IPS-11a (cell line): ENCODE data around the gene MYBPC2.
"Not testable (repeated sequence)": the region's sequence is repeated elsewhere in the genome, so short reads cannot be mapped to it uniquely, and the experiment has no call there.

ENCODE experiments used
- H3K4me3 ChIP-seq: one replicate; pipeline ENCODE4 v1.5.1; 2013; ENCODE audit warnings: low read depth, low read length, control low read depth

The MYBPC2 gene

GRCh38 chr19:50432221-50433028 lies at the start of gene MYBPC2:
MYBPC2 (plus strand) TSS chr19:50432892; CDS start chr19:50432954, 62 bp downstream.
- peak within 1 kb of the TSS; percentile 58 for H3K4me3 ChIP-seq

- peak overlapping the region; percentile 43 for H3K4me3 ChIP-seq
Measured at GRCh38 chr19:50383001-50383851, 49.5 kb upstream of the MYBPC2 start.

- peak within 1 kb of the TSS; percentile 79 for H3K4me3 ChIP-seq
Measured at GRCh38 chr19:50383852-50384684, 48.6 kb upstream of the MYBPC2 start, which contains the start of gene POLD1. POLD1 (plus strand) TSS chr19:50384347; CDS start chr19:50398852, 14,505 bp downstream.

DNA sequence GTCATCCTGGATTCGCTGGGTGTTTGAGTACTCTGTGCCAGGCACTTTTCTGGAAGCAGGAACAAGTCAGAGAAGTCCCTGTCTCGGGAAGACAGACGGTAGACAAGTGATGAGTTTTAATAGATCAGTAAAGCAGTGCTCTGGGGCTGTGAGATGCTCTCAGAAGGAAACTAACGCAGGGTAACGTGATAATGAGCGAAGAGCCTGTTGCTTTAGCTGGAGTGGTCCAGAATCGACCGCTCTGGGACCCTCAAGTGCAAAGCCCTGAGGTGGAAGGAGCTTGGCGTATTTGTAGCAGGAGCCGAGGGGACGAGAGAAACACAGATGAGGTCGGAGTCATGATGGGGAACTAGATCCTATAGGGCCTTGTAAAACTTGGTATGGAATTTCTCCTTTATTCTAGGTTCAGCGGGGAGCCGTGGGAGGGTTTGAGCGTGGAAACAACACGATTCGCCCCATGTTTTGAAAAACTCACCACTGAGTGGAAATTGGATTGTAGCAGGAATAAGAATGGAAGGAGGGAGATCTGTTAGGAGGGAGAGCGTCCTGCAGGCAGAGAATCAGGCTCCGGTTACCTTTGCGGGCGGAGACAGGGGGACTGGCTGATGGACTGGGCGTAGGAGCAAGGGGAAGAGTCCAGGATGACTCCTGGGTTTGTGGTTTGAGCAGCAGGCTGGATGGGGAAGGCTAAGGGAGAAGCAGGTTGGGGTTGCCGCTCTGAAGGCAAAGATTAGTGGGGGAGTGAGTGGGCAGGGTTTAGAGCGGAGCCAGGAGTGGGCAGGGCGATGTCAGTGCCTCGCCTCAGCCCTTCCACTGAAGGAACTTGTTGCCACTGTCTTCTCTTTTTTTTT lies 47.8 kb upstream of the MYBPC2 start:
- H3K4me3 ChIP-seq, result peak overlapping the region; percentile 79

DNA sequence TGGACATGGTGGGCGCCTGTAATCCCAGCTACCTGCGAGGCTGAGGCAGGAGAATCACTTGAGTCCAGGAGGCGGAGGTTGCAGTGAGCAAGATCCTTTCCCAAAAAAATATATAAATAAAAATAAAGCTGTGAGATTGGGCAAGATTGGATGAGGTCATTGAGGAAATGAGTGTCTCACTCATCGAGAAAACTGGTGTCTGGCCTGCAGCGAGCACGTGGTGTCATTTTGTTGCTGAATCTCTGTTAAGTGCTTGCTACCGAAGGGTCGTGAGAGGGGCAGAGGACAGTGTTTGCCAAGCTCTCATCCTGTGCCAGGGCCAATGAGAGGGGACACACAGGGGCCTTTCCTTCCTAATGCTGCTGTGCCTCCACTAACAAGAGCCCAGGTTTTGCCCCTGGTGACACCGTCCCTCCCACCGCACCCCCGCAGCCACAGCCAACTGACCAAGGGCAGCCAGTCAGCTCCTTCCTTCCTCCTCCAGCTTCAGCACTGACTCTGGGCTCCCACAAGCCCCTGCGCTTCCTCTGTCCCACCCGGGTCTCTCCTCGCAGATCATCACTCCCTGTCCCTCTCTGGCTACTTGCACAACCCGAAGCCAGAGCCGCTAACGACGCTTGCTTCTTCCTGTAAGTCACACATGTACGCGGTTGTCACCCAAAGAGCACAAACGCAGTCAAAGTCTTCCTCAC lies 45.4 kb upstream of the MYBPC2 start:
- H3K4me3 ChIP-seq, result no peak overlapping the region

DNA sequence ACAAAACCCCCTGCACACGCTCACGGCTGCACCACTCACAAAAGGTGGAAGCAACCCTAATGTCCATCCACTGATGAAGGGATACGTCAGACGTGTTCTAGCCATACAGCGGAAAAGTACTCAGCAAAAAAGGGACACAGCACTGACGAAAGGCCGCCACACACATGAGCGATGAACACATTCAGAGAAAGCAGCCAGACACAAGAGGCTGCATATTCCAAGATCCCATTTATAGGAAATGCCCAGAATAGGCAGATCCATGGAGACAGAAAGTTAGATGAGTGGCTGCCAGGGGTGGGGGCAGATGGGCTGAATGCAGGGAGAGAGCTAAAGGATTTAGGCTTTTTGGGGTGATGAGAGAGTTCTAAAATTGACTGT lies 44.8 kb upstream of the MYBPC2 start:
- H3K4me3 ChIP-seq, result no peak overlapping the region

DNA sequence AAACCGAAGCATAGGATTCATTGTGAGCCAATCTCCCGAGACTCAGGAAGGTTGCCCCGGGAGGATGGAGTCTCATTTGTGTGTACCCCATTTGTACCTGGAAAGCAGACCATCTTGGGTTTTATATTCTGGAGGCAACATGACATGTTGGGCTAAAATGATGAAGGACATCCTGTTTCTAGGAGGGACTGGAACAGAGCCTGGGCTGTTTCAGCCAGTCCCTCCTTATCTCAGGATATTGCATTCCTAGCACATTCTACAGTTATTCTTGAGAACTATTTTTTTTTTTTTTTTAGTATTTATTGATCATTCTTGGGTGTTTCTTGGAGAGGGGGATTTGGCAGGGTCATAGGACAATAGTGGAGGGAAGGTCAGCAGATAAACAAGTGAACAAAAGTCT lies 42.4 kb upstream of the MYBPC2 start:
- H3K4me3 ChIP-seq, result not testable (repeated sequence)

DNA sequence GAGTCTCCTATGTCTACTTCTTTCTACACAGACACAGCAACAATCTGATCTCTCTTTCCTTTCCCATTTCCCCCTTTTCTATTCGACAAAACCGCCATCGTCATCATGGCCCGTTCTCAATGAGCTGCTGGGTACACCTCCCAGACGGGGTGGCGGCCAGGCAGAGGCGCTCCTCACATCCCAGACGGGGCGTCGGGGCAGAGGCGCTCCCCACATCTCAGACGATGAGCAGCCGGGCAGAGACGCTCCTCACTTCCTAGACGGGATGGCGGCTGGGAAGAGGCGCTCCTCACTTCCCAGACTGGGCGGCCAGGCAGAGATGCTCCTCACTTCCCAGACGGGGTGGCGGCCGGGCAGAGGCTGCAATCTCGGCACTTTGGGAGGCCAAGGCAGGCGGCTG lies 41.7 kb upstream of the MYBPC2 start:
- not testable (repeated sequence) for H3K4me3 ChIP-seq

DNA sequence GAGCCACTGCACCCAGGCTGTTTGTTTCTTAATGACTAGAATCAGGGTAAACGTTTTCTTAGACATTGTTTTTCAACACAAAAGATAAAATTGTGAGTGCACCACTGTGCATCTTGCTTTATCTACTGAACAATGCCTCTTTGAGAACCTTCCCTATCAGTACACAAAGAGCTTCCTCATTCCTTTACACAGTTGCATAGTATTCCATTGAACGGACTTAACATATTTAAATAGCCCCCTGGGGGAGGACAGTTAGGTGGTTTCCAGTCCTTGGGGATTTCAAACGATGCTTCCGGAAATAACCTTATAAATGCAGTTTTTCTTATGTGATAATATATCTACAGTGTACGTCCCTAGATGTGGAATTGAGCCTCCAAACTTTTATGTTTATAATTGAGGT lies 39.9 kb upstream of the MYBPC2 start:
- no peak overlapping the region for H3K4me3 ChIP-seq

DNA sequence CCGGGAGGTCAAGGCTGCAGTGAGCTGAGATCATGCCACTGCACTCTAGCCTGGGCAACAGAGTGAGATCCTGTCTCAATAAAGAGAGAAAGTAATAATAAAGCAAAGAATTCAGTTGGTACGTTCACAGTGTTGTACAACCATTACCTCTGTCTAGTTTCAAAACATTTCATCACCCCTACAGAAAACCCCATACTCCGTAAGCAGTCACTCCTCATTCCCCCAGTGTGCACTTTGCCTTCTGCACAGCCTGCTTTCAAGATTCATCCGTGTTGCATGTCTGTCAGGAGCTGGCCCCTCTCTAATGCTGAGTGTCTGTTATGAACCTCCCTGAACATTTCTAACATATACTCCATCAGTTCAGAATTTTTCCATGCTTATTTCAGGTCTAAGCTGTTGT lies 39.1 kb upstream of the MYBPC2 start:
- no peak overlapping the region for H3K4me3 ChIP-seq

DNA sequence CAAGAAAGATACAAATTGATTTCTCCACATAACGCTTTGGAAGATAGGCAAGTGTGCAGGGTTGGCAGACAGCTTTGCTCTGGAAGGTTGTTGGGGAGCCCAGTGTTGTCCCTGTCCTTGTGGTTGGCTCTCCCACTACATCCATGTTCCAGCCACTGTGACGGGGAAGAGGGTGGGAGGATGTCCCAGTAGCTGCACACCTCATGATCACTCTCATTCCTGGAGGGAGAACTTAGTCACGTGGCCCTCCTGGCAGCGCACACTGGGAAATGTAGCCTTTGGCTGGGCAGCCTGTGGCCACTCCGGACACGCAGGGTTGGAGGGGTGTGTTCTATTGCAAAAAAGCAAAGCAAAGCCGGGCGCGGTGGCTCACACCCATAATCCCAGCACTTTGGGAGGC lies 38.7 kb upstream of the MYBPC2 start:
- H3K4me3 ChIP-seq, result no peak overlapping the region

- H3K4me3 ChIP-seq, result no peak overlapping the region
Measured at GRCh38 chr19:50398675-50399367, 33.9 kb upstream of the MYBPC2 start.

- no peak overlapping the region for H3K4me3 ChIP-seq
Measured at GRCh38 chr19:50399368-50399745, 33.3 kb upstream of the MYBPC2 start.

DNA sequence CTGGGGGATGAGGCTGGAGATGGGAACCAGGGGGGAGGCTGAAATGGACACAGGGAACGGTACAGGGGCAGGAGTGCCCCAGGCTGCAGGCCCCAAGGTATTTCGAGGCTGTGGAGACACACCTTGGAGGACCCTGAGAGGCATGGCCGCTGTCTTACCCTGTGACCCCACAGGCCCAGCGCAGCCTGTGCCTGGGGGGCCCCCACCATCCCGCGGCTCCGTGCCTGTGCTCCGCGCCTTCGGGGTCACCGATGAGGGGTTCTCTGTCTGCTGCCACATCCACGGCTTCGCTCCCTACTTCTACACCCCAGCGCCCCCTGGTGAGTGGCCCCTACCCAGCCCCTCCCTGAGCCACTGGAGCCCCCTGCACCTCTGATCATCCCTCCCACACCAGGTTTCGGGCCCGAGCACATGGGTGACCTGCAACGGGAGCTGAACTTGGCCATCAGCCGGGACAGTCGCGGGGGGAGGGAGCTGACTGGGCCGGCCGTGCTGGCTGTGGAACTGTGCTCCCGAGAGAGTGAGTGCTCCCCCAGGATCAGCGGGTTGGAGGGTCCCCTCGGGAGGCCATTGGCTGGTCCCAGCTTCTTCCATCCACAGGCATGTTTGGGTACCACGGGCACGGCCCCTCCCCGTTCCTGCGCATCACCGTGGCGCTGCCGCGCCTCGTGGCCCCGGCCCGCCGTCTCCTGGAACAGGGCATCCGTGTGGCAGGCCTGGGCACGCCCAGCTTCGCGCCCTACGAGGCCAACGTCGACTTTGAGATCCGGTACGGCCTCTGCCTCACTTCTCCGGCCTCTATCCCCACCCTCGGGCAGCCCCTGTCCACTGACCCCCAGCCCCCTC lies 30.9 kb upstream of the MYBPC2 start:
- no peak overlapping the region for H3K4me3 ChIP-seq

DNA sequence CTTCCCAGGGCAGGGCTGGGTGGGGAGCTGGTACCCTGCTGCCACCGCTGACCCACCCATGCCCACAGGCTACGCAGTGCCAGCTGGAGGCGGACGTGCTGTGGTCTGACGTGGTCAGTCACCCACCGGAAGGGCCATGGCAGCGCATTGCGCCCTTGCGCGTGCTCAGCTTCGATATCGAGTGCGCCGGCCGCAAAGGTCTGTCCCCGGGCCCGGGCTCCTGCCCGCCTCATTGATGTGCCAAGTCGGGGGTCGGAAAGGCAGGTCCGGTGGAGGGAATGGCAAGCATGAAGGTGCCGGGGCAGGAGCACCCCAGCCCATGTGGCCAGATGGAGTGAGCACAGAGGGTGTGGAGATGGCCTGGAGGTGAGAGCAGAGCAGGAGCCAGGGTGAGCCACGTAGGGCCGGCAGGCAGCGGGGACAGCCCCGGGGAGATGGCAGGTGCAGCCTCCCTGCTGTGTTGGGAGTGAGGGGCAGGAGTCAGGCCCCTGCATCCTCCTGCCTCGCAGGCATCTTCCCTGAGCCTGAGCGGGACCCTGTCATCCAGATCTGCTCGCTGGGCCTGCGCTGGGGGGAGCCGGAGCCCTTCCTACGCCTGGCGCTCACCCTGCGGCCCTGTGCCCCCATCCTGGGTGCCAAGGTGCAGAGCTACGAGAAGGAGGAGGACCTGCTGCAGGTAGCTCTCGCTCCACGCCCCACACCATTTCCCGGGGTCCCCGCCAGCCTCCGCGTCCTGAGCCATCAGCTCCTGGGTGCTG lies 30.0 kb upstream of the MYBPC2 start:
- H3K4me3 ChIP-seq, result no peak overlapping the region

DNA sequence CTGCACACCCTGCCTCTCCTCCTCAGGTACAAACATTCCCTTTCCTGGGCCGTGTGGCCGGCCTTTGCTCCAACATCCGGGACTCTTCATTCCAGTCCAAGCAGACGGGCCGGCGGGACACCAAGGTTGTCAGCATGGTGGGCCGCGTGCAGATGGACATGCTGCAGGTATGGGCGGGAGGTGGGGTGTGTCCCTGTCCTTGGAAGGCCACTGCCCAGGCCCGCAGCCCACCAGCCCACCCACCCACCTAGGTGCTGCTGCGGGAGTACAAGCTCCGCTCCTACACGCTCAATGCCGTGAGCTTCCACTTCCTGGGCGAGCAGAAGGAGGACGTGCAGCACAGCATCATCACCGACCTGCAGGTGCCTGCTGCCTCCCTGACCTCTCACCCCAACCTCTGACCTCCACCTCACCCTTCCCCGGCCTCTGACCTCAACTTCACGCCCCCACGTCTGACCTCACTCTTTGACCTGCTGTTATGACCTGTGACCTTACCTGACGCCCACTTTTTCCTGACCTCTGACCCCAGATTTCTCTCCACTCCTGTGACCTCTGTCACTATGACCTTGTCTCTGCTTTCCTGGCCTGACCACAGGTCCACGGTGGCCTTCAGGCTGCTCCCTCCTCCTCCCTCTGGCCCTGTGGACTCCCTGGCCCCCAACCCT lies 26.4 kb upstream of the MYBPC2 start:
- H3K4me3 ChIP-seq, result no peak overlapping the region

DNA sequence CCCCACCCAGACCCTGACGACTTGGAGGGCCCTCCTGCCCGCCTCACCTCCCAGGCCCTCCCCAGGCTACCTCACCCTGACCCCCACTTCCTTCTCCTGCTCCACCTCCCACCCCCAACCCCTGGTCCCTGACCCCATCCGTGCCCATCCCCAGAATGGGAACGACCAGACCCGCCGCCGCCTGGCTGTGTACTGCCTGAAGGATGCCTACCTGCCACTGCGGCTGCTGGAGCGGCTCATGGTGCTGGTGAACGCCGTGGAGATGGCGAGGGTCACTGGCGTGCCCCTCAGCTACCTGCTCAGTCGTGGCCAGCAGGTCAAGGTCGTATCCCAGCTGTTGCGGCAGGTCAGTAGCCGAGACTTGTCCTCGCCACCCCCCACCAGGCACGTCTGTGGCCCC lies 25.9 kb upstream of the MYBPC2 start:
- no peak overlapping the region for H3K4me3 ChIP-seq
